ENCODE measurements around the gene SORBS1.

SORBS1 gene

DNA sequence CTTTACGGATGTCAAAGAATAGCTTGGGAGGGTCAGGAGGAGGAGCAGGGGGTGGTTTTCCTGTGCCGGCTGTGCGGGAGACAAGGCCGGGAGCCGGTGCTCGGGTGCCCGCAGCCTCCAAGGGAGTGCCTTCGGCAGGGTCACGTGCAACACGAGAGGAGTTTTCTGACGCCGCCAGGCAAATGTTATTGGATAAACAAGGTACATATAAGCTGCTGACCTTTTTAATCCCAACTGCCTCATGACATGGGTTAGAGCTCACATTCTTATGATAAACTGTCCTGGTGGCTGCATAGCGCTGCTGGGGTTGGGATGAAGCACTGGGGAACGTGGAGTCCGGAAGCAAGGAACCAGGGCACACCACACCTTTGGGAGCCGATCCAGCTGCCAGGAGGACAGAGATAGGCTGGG is 145.5 kb downstream of the SORBS1 start:
- no peak for DNase-seq (ENCODE audit: low read depth in 1 of 2, low spot score in 1 of 2)

GRCh38 chr10:95414844-95415485 is 146.2 kb downstream of the SORBS1 start:
- no peak for DNase-seq (ENCODE audit: low read depth in 1 of 2, low spot score in 1 of 2)

DNA sequence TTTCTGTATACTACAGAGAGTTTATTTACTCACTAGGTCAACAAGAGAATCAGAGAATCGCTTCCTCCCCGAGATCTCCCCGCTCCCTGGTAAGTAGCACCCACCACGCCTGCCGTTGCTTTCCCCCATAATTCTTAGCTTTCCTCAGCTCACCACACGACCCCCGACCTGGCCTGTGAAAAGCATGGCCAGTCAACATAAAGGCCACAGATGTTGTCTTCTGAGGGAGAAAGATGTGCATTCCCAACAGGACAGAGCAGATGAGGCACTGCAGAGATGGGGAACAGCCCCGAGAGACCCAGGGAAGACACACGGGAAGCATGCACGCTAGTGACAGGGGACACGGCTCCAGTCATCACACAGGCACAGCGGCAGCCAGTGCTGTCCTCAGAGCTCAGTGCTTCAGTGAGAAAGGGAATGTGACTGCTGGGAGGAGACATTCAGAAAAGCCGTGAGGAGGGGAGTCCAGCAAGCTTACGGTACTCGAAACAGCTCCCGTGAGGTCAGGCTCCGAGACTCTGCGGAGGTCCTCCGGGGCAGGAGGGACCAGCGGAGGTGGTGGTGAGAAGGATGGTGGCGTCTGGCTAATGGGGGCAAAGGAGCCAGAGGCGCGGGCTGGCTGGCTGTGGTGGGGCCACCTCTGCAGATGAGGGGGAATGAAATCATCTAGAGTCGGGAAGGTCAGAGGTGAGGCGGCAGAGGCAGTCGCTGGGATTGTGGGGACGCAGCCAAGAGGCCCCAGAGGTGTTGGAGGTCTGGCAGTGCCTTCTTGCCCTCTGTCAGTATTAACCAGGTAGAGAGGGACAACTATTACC is 146.9 kb downstream of the SORBS1 start:
- no peak for DNase-seq (ENCODE audit: low read depth in 1 of 2, low spot score in 1 of 2)

- DNase-seq (ENCODE audit: low read depth in 1 of 2, low spot score in 1 of 2) = no peak
Measured at GRCh38 chr10:95413588-95413987, 147.6 kb downstream of the SORBS1 start.

DNA sequence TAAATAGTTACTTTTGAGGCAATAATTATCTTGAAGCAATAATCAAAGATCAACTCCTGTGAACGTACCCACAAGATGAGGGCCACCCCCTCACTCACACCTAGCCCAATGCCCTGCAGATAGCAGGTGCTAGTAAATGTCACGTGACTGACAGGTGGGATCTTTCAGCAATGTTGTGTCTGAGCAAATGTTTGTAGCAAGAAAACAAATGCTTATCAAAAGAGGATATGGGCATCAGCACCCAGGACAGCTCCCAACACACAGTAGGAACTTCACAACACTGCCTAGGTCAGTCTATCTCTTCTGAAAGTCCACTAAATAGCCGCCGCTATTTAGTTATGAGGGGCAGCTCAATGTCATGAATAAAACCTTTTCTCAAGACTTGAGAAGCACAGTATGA is 149.5 kb downstream of the SORBS1 start:
- DNase-seq (ENCODE audit: low read depth in 1 of 2, low spot score in 1 of 2) = no peak

- no peak for DNase-seq (ENCODE audit: low read depth in 1 of 2, low spot score in 1 of 2)
Measured at GRCh38 chr10:95408983-95409873, 151.9 kb downstream of the SORBS1 start.

DNA sequence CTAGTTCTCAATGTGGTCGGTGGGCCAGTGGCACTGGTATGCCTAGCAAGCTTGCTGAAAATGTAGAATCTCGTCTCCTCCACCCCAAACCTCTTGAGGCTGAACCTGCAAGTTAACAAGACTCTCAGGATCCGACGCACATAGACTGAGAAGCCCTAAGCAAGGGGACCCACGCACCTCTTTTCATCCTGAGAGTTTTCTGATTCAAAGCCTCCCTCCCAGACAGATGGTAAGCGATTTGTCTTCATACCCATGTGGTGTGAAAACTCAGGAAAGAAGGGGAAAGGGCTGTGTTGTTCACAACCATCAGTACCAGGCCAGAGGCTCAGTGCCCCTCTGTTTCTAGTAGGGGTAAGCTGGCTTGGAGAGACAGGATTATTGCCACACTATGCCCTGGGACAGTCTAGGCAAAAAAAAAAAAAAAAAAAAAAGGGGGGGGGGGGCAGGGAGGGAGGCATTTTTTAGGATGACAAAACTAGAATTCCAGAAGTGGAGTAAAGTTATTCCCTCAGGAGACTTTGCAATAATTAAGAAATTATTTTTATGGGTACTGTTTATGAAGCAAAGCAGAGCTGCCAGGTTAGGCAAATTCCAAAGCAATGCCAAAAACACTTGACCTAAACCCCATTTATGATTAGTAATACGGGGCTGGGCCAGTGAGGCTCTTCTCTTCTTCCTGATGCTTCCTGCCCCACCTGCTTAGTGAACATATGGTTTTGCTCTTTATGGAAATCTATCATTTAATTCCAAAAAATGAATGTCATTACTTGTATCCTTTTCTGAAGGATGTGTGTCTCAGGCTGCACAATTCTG is 152.8 kb downstream of the SORBS1 start:
- DNase-seq (ENCODE audit: low read depth in 1 of 2, low spot score in 1 of 2) = no peak

- DNase-seq (ENCODE audit: low read depth in 1 of 2, low spot score in 1 of 2) = no peak
Measured at GRCh38 chr10:95407546-95407945, 153.6 kb downstream of the SORBS1 start.

- DNase-seq (ENCODE audit: low read depth in 1 of 2, low spot score in 1 of 2) = no peak
Measured at GRCh38 chr10:95406651-95407280, 154.4 kb downstream of the SORBS1 start.

GRCh38 chr10:95405655-95406054 is 155.5 kb downstream of the SORBS1 start:
- DNase-seq (ENCODE audit: low read depth in 1 of 2, low spot score in 1 of 2) = no peak

DNA sequence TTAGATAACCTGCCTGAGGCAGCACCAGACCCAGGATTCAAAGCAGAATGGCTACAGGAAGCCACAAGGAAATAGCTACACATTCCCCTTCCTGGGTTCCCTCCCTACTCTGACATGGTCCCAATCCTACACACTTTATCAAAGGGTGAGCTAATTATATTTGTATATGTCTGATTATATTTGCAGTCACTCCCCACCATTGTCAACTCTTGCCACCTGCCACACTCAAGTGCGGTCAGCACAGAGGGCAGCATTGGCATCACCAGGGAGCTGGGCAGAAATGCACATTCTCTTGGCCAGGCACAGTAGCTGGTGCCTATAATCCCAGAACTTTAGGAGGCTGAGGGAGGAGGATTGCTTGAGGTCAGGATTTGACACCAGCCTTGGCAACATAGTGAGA is 156.3 kb downstream of the SORBS1 start:
- DNase-seq (ENCODE audit: low read depth in 1 of 2, low spot score in 1 of 2) = no peak

DNA sequence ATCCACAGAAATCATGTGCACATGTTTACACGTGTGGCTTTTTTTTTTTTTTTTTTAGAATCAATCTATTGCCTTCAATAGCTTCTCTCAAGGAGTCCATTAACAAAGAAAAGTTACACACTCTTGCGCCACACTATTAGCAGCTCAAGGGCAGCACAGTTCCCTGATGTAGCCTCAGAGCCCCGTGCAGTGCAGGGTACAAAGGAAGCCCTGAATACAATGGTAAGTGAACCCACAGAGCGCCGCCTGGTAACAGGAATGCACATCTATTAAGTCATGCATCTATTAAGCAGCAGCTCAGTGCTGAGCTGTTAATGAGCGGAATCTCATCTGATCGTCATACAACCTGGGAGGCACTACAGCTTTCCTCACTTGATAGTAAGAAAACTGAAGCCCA is 156.7 kb downstream of the SORBS1 start:
- DNase-seq (ENCODE audit: low read depth in 1 of 2, low spot score in 1 of 2) = no peak

DNA sequence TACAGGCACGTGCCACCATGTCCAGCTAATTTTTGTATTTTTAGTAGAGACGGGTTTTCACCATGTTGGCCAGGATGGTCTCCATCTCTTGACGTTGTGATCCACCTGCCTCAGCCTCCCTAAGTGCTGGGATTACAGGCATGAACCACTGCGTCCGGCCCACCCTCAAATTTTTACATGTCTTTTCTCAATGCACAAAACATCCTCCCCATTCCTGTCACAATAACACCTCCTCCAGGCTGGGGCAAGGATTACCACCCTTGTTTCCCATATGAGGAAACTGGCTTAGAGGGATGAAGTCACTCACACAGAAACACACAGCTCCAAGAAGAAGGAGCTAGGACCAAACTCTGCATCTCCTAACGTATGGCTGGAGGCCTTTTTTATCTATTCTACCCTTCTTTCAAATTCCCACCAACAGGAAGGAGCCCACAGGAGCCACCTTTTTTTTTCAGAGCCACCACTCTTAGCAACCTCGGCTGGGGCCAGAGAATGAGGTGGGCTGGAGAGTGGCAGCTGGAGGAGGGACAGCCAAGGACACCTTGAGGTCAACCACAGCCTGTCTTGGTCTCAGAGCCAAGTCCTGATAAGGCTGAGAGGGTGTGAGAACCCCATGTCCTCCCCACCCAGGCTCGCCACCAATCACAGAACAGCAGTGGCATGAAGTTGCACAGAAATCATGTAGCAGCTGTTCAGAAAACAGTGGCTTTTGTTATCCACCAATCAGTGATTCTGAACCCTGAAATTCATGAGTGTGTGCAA is 157.3 kb downstream of the SORBS1 start:
- no peak for DNase-seq (ENCODE audit: low read depth in 1 of 2, low spot score in 1 of 2)

DNA sequence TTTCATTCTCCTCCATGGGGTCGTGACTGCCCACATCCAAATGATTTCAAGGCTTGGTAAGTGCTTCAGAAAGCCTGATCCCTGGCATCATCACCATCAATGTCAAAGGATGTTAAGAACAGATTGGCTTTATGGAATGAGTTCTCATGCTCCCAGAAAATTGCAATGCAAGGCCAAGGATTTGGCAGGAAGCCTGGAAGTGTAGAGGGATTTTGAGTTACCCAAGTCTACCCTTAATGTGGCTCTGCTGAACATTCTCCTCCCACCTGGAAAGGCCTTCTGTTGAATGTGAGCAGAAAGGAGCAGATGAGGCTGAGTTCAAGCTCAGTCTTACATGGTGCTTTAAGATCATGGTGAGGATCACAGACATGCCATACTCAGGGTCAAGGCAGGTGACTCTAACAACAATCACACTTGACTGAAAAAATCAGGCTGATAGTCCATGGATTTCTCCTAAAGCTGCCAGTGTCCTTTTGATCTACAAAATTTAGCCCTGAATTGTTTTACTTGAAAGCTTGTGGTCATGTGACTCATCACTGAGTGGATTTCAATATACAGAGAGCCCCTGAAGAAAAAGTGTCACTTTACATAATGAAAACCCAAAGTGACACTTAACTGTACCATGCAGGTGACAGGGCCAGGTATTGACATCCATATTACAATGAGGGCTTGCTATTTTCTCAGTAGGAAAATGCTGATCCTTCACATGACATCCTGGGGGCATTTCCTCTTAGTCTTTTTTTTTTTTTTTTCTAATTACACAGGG is 159.3 kb downstream of the SORBS1 start:
- no peak for DNase-seq (ENCODE audit: low read depth in 1 of 2, low spot score in 1 of 2)

GRCh38 chr10:95400787-95401186 is 160.4 kb downstream of the SORBS1 start:
- no peak for DNase-seq (ENCODE audit: low read depth in 1 of 2, low spot score in 1 of 2)

DNA sequence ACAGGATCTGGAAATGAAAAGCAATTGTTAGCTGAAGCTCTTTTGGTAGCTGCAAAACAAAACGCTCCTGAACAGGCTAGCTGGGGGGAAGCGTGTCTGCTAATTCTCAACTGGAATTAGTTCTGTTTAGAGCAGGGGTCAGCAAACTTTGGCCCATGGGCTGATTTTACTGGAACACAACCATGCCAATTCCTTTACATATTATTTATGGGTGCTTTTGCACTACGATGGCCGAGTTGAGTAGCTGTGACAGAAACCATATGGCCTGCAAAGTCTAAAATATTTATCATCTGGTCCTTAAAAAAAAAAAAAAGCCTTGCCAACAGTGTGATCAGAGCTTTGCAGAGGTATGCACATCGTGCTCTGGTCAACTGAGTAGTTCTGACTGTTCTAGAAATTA is 162.0 kb downstream of the SORBS1 start:
- no peak for DNase-seq (ENCODE audit: low read depth in 1 of 2, low spot score in 1 of 2)

DNA sequence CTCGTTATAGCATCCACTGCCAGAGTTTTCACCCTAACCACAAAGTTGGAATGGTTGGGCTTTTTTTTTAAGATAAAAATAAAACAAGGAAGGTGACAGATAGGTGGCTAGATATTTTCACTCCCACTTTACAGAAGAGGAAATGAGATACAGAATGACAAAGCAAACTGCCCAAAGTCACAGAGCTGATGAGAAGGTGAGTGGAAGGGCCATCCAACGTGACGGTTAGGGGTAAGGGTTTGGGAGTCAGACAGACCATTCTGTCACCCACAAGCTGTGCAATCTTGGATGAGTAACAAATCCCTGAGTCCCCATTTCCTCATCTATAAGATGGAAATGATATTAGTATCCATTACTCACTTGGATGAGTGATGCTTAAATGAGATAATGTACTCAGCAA is 163.4 kb downstream of the SORBS1 start:
- DNase-seq (ENCODE audit: low read depth in 1 of 2, low spot score in 1 of 2) = no peak

DNA sequence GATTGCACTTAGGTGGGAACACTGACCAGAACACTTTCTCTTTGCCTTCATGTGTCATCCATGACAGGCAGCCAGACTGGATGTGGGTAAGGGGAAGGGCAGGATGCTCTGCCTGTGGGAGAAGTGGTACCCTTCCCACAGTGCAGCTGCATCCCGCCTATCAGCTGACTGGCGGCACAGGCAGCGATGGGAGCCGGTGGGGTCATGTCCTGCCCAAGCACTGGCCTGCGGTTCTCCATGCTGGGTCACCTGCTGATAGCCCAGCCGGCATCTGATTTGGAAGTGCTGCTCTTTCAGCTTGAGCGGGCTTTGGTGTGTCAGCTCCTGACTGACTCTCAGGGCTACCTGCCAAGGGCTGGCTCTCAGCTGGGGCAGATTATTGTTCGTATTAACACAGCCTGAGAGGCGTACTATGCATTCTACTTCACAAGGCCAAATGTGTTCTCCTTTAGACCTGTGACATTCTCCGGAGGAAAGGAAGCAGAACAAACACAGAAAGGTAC is 165.2 kb downstream of the SORBS1 start:
- no peak for DNase-seq (ENCODE audit: low read depth in 1 of 2, low spot score in 1 of 2)

All from stimulated activated CD4-positive, alpha-beta T cell treated with anti-CD3 and anti-CD28 coated beads, Interleukin-15, amount 100 ng/mL, for 1 hour (primary cell).